HepG2 (cell line): ENCODE results near the gene APOC4. TPM values are rescaled to one million over a fixed set of nuclear protein-coding genes. Genes with fewer than 3 reads are reported as not detected.

ENCODE experiments used
- HNF1B ChIP-seq: sonication (generic); formaldehyde crosslinking; IDR thresholded peaks from 2 replicates; pipeline ENCODE4 v1.5.1; 2020; ENCODE audit warnings: mild to moderate bottlenecking, moderate library complexity, missing genetic modification reagents
- LRRFIP1 ChIP-seq: sonication (generic); formaldehyde crosslinking; conservative IDR thresholded peaks from 2 replicates; pipeline ENCODE4 v1.4.0; 2020; ENCODE audit warnings: missing genetic modification reagents
- MED13 ChIP-seq: sonication (generic); formaldehyde crosslinking; IDR thresholded peaks from 2 replicates; pipeline ENCODE4 v1.5.0; 2020; ENCODE audit warnings: missing genetic modification reagents
- MLXIP ChIP-seq: sonication (generic); formaldehyde crosslinking; IDR thresholded peaks from 2 replicates; pipeline ENCODE4 v1.9.0; 2021; ENCODE audit warnings: missing genetic modification reagents, borderline replicate concordance
- PBX3 ChIP-seq: sonication (generic); formaldehyde crosslinking; IDR thresholded peaks from 2 replicates; pipeline ENCODE4 v1.8.1; 2023; ENCODE audit warnings: missing genetic modification reagents, inconsistent platforms, borderline replicate concordance
- PRDM10 ChIP-seq: sonication (generic); formaldehyde crosslinking; IDR thresholded peaks from 2 replicates; pipeline ENCODE4 v1.4.0; 2020; ENCODE audit warnings: low read depth, missing genetic modification reagents
- RFX3 ChIP-seq: IDR thresholded peaks from 2 replicates; pipeline ENCODE4 v1.6.1; 2016; ENCODE audit warnings: missing biosample characterization, missing genetic modification reagents
- ZNF629 ChIP-seq: sonication (generic); formaldehyde crosslinking; conservative IDR thresholded peaks from 2 replicates; pipeline ENCODE4 v1.5.0; 2020; ENCODE audit warnings: missing genetic modification reagents
- ZNF782 ChIP-seq: sonication (generic); formaldehyde crosslinking; IDR thresholded peaks from 2 replicates; pipeline ENCODE4 v1.4.0; 2020; ENCODE audit warnings: missing genetic modification reagents, mild to moderate bottlenecking, borderline replicate concordance
- polyA plus RNA-seq, 8 experiments: library from polyadenylated mRNA; depleted of rRNA in 3 of 8; stranded (reverse) in 7 of 8; unstranded in 1 of 8; fragments of >200 nt; fragmentation: Illumina TruSeq in 4 of 8; extraction: Trizol in 4 of 8; gene quantifications; 2 replicates each; pipeline versions ENCODE4 v1.2.1 to v1.2.3, GENCODE V29; 2011 to 2016; ENCODE audit warnings: low read depth in 4 of 8, missing spikeins in 1 of 8, mixed read lengths in 1 of 8; ENCODE audit not compliant: insufficient read depth in 1 of 8
- total RNA-seq, 5 experiments: library from RNA; depleted of rRNA; stranded (reverse); fragments of >200 nt; fragmentation: Illumina TruSeq; extraction: Trizol; gene quantifications; 2 replicates each; pipeline ENCODE4 v1.2.3, GENCODE V29; 2016; ENCODE audit warnings: low read depth in 1 of 5
- TF ChIP-seq, protein P1 (sequence below): sonication (generic); formaldehyde crosslinking; IDR thresholded peaks from 2 replicates; pipeline ENCODE4 v1.4.0; 2020; ENCODE audit warnings: missing genetic modification reagents, mild to moderate bottlenecking, borderline replicate concordance
- TF ChIP-seq, protein P2 (sequence below): sonication (generic); formaldehyde crosslinking; IDR thresholded peaks from 2 replicates; pipeline ENCODE4 v1.4.0; 2020; ENCODE audit warnings: missing genetic modification reagents

APOC4 gene
- total and polyA plus RNA-seq, 2 of the 13 experiments (the other 11 are each of a cell fraction or from before 2014, with no cell fraction given), result 0.46 TPM; not detected in 1

DNA sequence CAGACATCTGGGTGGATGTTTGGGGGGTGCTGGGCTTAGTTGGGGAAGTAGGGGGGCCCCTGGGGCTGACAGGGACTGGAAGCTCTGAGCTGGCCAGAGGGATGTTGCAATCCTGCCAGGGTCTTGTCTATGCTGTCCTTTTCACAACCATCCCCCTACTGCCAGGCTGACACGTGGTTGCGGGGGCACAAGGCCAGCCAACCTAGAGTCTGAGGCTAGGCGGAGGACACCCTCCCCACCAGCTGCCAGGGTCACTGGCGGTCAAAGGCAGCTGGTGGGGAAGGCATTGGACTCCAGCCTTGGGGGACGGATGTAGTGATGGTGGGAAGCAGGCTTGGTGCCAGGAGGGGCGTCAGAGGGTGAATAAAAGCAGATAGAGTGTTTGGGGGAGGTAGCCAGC lies 29.2 kb upstream of the APOC4 start (continued):
- TF ChIP-seq MLXIP (CRISPR knock-in tag) (peak; percentile 23; the same call in 1 of the 2 replicates), RFX3 (no peak), ZNF629 (CRISPR knock-in tag) (no peak), LRRFIP1 (no peak), ZNF782 (0 out of 2 replicates have a peak, but pooled peaks have one; percentile 60), PBX3 (CRISPR knock-in tag) (no peak), MED13 (CRISPR knock-in tag) (no peak), PRDM10 (CRISPR knock-in tag) (peak; percentile 55; the same call in 1 of the 2 replicates), HNF1B (no peak; the same call in 1 of the 2 replicates)
- TF ChIP-seq, protein P1, sequence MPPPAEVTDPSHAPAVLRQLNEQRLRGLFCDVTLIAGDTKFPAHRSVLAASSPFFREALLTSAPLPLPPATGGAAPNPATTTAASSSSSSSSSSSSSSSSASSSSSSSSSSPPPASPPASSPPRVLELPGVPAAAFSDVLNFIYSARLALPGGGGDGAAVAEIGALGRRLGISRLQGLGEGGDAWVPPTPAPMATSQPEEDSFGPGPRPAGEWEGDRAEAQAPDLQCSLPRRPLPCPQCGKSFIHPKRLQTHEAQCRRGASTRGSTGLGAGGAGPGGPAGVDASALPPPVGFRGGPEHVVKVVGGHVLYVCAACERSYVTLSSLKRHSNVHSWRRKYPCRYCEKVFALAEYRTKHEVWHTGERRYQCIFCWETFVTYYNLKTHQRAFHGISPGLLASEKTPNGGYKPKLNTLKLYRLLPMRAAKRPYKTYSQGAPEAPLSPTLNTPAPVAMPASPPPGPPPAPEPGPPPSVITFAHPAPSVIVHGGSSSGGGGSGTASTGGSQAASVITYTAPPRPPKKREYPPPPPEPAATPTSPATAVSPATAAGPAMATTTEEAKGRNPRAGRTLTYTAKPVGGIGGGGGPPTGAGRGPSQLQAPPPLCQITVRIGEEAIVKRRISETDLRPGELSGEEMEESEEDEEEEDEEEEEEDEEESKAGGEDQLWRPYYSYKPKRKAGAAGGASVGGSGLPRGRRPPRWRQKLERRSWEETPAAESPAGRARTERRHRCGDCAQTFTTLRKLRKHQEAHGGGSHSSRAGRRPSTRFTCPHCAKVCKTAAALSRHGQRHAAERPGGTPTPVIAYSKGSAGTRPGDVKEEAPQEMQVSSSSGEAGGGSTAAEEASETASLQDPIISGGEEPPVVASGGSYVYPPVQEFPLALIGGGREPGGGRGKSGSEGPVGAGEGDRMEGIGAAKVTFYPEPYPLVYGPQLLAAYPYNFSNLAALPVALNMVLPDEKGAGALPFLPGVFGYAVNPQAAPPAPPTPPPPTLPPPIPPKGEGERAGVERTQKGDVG, result no peak
- TF ChIP-seq, protein P2, sequence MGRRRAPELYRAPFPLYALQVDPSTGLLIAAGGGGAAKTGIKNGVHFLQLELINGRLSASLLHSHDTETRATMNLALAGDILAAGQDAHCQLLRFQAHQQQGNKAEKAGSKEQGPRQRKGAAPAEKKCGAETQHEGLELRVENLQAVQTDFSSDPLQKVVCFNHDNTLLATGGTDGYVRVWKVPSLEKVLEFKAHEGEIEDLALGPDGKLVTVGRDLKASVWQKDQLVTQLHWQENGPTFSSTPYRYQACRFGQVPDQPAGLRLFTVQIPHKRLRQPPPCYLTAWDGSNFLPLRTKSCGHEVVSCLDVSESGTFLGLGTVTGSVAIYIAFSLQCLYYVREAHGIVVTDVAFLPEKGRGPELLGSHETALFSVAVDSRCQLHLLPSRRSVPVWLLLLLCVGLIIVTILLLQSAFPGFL (CRISPR knock-in tag), result no peak
